ENCODE data around the gene ZNF556. TPM values are rescaled to one million over a fixed set of nuclear protein-coding genes. Genes with fewer than 3 reads are reported as not detected.
"Not testable (repeated sequence)": the region's sequence is repeated elsewhere in the genome, so short reads cannot be mapped to it uniquely, and the experiment has no call there.

Gene ZNF556
- total and polyA plus RNA-seq, 4 donors, result 0.02 to 0.09 TPM; not detected in 2

GRCh38 chr19:2865334-2866100 is 1.6 kb upstream of the ZNF556 start:
- H3K36me3 ChIP-seq (ENCODE audit: control insufficient read depth in 4 of 4, insufficient read depth in 4 of 4, low read length in 4 of 4), result no peaks in the 10 kb centered on the region
- WGBS, 2 donors, result 52% methylated on average over 12 of the region's 12 CpGs
- H3K27me3 ChIP-seq (ENCODE audit: control insufficient read depth in 3 of 3, insufficient read depth in 3 of 3, low read length in 2 of 3), result no peaks in the 10 kb centered on the region
- ATAC-seq (ENCODE audit: insufficient read depth, low FRiP score), result no peak
- DNase-seq, result peak in 1 of 3 donors; percentile 8
- H3K4me3 ChIP-seq, result no peak overlapping the region
- no peak for TF ChIP-seq CTCF (IDR thresholded peaks at IDR 0.05; ENCODE audit: control extremely low read depth, extremely low read depth)
- peaks cover 0 to 2% (median 0%) of the 10 kb centered on the region in 4 donors for H3K9me3 ChIP-seq (ENCODE audit: control insufficient read depth in 4 of 4, insufficient read depth in 3 of 4, low read length in 3 of 4)
- H3K4me1 ChIP-seq (ENCODE audit: control insufficient read depth in 5 of 5, insufficient read depth in 5 of 5, low read length in 5 of 5), result no peaks in the 10 kb centered on the region
- H3K27ac ChIP-seq (ENCODE audit: low read depth in 1 of 2, low read length in 1 of 2), result no peak overlapping the region
- no peak overlapping the region for H3K9ac ChIP-seq (ENCODE audit: insufficient read depth in 1 of 2, low read length in 2 of 2)

- H3K9ac ChIP-seq (ENCODE audit: insufficient read depth in 1 of 2, low read length in 2 of 2), result no peak overlapping the region
- 78 to 83% methylated on average over 8 of the region's 8 CpGs for WGBS, 2 donors
- no peak for ATAC-seq (ENCODE audit: insufficient read depth, low FRiP score)
- no peaks in the 10 kb centered on the region for H3K9me3 ChIP-seq (ENCODE audit: control insufficient read depth in 4 of 4, insufficient read depth in 3 of 4, low read length in 3 of 4)
- no peak for DNase-seq
- no peak for TF ChIP-seq CTCF (IDR thresholded peaks at IDR 0.05; ENCODE audit: control extremely low read depth, extremely low read depth)
- no peak overlapping the region for H3K27ac ChIP-seq (ENCODE audit: low read depth in 1 of 2, low read length in 1 of 2)
- H3K4me1 ChIP-seq (ENCODE audit: control insufficient read depth in 5 of 5, insufficient read depth in 5 of 5, low read length in 5 of 5), result no peaks in the 10 kb centered on the region
- H3K4me3 ChIP-seq, result no peak overlapping the region
- H3K27me3 ChIP-seq (ENCODE audit: control insufficient read depth in 3 of 3, insufficient read depth in 3 of 3, low read length in 2 of 3), result no peaks in the 10 kb centered on the region
- no peaks in the 10 kb centered on the region for H3K36me3 ChIP-seq (ENCODE audit: control insufficient read depth in 4 of 4, insufficient read depth in 4 of 4, low read length in 4 of 4)
Measured at GRCh38 chr19:2866495-2867024, 575 bp upstream of the ZNF556 start.

- H3K36me3 ChIP-seq (ENCODE audit: control insufficient read depth in 4 of 4, insufficient read depth in 4 of 4, low read length in 4 of 4), result no peaks in the 10 kb centered on the region
- H3K4me3 ChIP-seq, result no peak overlapping the region
- ATAC-seq (ENCODE audit: insufficient read depth, low FRiP score), result no peak
- H3K27me3 ChIP-seq (ENCODE audit: control insufficient read depth in 3 of 3, insufficient read depth in 3 of 3, low read length in 2 of 3), result no peaks in the 10 kb centered on the region
- H3K9ac ChIP-seq (ENCODE audit: insufficient read depth in 1 of 2, low read length in 2 of 2), result no peak overlapping the region
- H3K4me1 ChIP-seq (ENCODE audit: control insufficient read depth in 5 of 5, insufficient read depth in 5 of 5, low read length in 5 of 5), result no peaks in the 10 kb centered on the region
- 80 to 85% methylated on average over 10 of the region's 10 CpGs for WGBS, 2 donors
- DNase-seq, result no peak
- H3K27ac ChIP-seq (ENCODE audit: low read depth in 1 of 2, low read length in 1 of 2), result no peak overlapping the region
- no peaks in the 10 kb centered on the region for H3K9me3 ChIP-seq (ENCODE audit: control insufficient read depth in 4 of 4, insufficient read depth in 3 of 4, low read length in 3 of 4)
- no peak for TF ChIP-seq CTCF (IDR thresholded peaks at IDR 0.05; ENCODE audit: control extremely low read depth, extremely low read depth)
Measured at GRCh38 chr19:2869618-2870017, 2.5 kb downstream of the ZNF556 start.

GRCh38 chr19:2872175-2872574 is 5.0 kb downstream of the ZNF556 start:
- H3K9me3 ChIP-seq (ENCODE audit: control insufficient read depth in 4 of 4, insufficient read depth in 3 of 4, low read length in 3 of 4); H3K27me3 ChIP-seq (ENCODE audit: control insufficient read depth in 3 of 3, insufficient read depth in 3 of 3, low read length in 2 of 3); H3K36me3 ChIP-seq (ENCODE audit: control insufficient read depth in 4 of 4, insufficient read depth in 4 of 4, low read length in 4 of 4); DNase-seq; H3K4me1 ChIP-seq (ENCODE audit: control insufficient read depth in 5 of 5, insufficient read depth in 5 of 5, low read length in 5 of 5); H3K9ac ChIP-seq (ENCODE audit: insufficient read depth in 1 of 2, low read length in 2 of 2); H3K4me3 ChIP-seq; ATAC-seq (ENCODE audit: insufficient read depth, low FRiP score); H3K27ac ChIP-seq (ENCODE audit: low read depth in 1 of 2, low read length in 1 of 2): not testable (repeated sequence)
- WGBS, 2 donors, result 6 to 36% methylated on average over 2 to 11 of the region's 11 CpGs

All from lung (tissue), 12 donors.